Diencephalon (tissue), 1 donor: ENCODE results near the gene PHF13. TPM values are rescaled to one million over a fixed set of nuclear protein-coding genes. Genes with fewer than 3 reads are reported as not detected.

Experiments used
- total RNA-seq: library from RNA; depleted of rRNA; stranded (reverse); fragments of >200 nt; gene quantifications from one replicate; pipeline ENCODE4 v1.2.3, GENCODE V29; 2014

The PHF13 gene
- 15.0 TPM for total RNA-seq

GRCh38 chr1:6613361-6614018, at the start of gene PHF13:
TSS of gene PHF13 (plus strand) at chr1:6613731. CDS start at chr1:6614067, 336 bp downstream.

GRCh38 chr1:6579374-6580118, 34.0 kb upstream of the PHF13 start, which contains the start of gene ZBTB48:
TSS of gene ZBTB48 (plus strand) at chr1:6579994. CDS start at chr1:6580610, 616 bp downstream.

GRCh38 chr1:6602669-6603237, 10.8 kb upstream of the PHF13 start, which contains the start of gene KLHL21:
TSS of gene KLHL21 (minus strand) at chr1:6602869. CDS start at chr1:6602817, 52 bp downstream.

GRCh38 chr1:6624710-6625583, 11.4 kb downstream of the PHF13 start, which contains the start of gene THAP3:
TSS of gene THAP3 (plus strand) at chr1:6624868. CDS start at chr1:6625219, 351 bp downstream.

Other genes starting within 250 kb of the PHF13 start
- 77.7 TPM for gene ACOT7, start 220.0 kb upstream of the PHF13 start, total RNA-seq
- gene HES2, start 193.8 kb upstream of the PHF13 start, total RNA-seq = not detected
- 0.92 TPM for gene ESPN, start 189.0 kb upstream of the PHF13 start, total RNA-seq
- 11.8 TPM for gene TNFRSF25, start 147.6 kb upstream of the PHF13 start, total RNA-seq
- gene PLEKHG5, start 122.1 kb upstream of the PHF13 start, total RNA-seq = 23.1 TPM
- gene NOL9, start 59.2 kb upstream of the PHF13 start, total RNA-seq = 33.7 TPM
- gene TAS1R1, start 58.4 kb upstream of the PHF13 start, total RNA-seq = not detected
- gene ZBTB48, start 33.7 kb upstream of the PHF13 start, total RNA-seq = 15.5 TPM
- gene KLHL21, start 10.9 kb upstream of the PHF13 start, total RNA-seq = 9.9 TPM
- gene THAP3, start 11.1 kb downstream of the PHF13 start, total RNA-seq = 20.1 TPM
- 35.8 TPM for gene DNAJC11, start 88.1 kb downstream of the PHF13 start, total RNA-seq
- gene CAMTA1, start 171.7 kb downstream of the PHF13 start, total RNA-seq = 185 TPM